ENCODE measurements around the gene ZC3H4.

The ZC3H4 gene

GRCh38 chr19:47132194-47132852 lies 18.7 kb upstream of the ZC3H4 start:
- no peak for DNase-seq

GRCh38 chr19:47130589-47131227 lies 17.1 kb upstream of the ZC3H4 start, which contains the start of gene SAE1:
SAE1 (plus strand) TSS chr19:47130835; CDS start chr19:47130931, 96 bp downstream.
- DNase-seq, result peak; percentile 53

- no peak for DNase-seq
Observed at GRCh38 chr19:47130120-47130588, 16.6 kb upstream of the ZC3H4 start.

GRCh38 chr19:47129579-47129978 lies 16.0 kb upstream of the ZC3H4 start:
- DNase-seq, result no peak

GRCh38 chr19:47125669-47125938 lies 12.0 kb upstream of the ZC3H4 start:
- DNase-seq, result no peak

GRCh38 chr19:47124937-47125668 lies 11.5 kb upstream of the ZC3H4 start:
- DNase-seq, result no peak

GRCh38 chr19:47123406-47123805 lies 9.8 kb upstream of the ZC3H4 start:
- no peak for DNase-seq

- no peak for DNase-seq
Observed at GRCh38 chr19:47122359-47123335, 9.1 kb upstream of the ZC3H4 start.

- no peak for DNase-seq
Observed at GRCh38 chr19:47120470-47121067, 7.0 kb upstream of the ZC3H4 start.

GRCh38 chr19:47113850-47114651 lies 475 bp upstream of the ZC3H4 start:
- DNase-seq, result no peak

GRCh38 chr19:47112166-47112996 lies 1.2 kb downstream of the ZC3H4 start:
- DNase-seq, result peak; percentile 60

GRCh38 chr19:47111682-47112165 lies 1.9 kb downstream of the ZC3H4 start:
- DNase-seq, result no peak

GRCh38 chr19:47111006-47111621 lies 2.5 kb downstream of the ZC3H4 start:
- DNase-seq, result no peak

GRCh38 chr19:47110521-47111005 lies 3.0 kb downstream of the ZC3H4 start:
- no peak for DNase-seq

GRCh38 chr19:47109541-47110375 lies 3.8 kb downstream of the ZC3H4 start:
- DNase-seq, result no peak

GRCh38 chr19:47109177-47109540 lies 4.4 kb downstream of the ZC3H4 start:
- DNase-seq, result no peak

- no peak for DNase-seq
Observed at GRCh38 chr19:47107953-47108746, 5.4 kb downstream of the ZC3H4 start.

Measured in cortex of kidney (tissue), 1 donor.